ENCODE measurements around the gene MSI2.

Gene MSI2

DNA sequence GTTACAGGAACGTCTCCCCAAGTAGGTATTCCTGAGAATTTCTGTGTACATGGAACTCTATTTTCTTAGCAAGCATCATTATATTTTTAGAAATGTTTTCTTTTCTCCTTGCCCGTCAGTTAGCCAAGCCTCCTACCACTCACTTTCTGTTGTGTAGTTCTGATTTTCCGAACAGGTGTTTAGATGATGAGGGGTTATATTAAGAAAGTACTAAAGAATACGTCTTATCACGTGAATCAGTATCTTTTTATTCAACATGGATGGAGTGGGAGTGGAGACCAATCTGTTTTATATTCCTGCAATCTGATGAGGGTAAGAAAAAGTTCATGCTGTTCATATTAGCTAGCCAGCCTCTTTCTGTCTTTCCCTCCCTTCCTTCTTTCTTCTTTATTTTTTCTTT, 29.4 kb downstream of the MSI2 start:
- Histone ChIP-seq H3K4me2 (ENCODE audit: low read length) (peak overlapping the region; percentile 56), H3K79me2 (ENCODE audit: control insufficient read depth, low read length) (peaks cover 97% of the 10 kb centered on the region), H3K27ac (ENCODE audit: low read depth, low read length) (peak overlapping the region; percentile 6), H3K9me2 (replicated peaks; ENCODE audit: control insufficient read depth, low read length) (no peaks in the 10 kb centered on the region), H3K4me3 (ENCODE audit: low read length) (peak overlapping the region; percentile 46), H3K27me3 (ENCODE audit: control insufficient read depth, low read length) (no peaks in the 10 kb centered on the region), H3K9me3 (ENCODE audit: control insufficient read depth, insufficient read depth, low read length) (no peaks in the 10 kb centered on the region), H3K4me1 (ENCODE audit: control insufficient read depth, low read length) (peaks cover 38% of the 10 kb centered on the region), H3K36me3 (ENCODE audit: control insufficient read depth, low read length) (peaks cover 84% of the 10 kb centered on the region), H3F3A (ENCODE audit: control insufficient read depth, insufficient read depth) (no peaks in the 10 kb centered on the region), H4K20me1 (ENCODE audit: control insufficient read depth, insufficient read depth, low read depth, low read length) (peaks cover 6% of the 10 kb centered on the region; the same call in 1 of the 2 replicates)
- TF ChIP-seq, protein P1, sequence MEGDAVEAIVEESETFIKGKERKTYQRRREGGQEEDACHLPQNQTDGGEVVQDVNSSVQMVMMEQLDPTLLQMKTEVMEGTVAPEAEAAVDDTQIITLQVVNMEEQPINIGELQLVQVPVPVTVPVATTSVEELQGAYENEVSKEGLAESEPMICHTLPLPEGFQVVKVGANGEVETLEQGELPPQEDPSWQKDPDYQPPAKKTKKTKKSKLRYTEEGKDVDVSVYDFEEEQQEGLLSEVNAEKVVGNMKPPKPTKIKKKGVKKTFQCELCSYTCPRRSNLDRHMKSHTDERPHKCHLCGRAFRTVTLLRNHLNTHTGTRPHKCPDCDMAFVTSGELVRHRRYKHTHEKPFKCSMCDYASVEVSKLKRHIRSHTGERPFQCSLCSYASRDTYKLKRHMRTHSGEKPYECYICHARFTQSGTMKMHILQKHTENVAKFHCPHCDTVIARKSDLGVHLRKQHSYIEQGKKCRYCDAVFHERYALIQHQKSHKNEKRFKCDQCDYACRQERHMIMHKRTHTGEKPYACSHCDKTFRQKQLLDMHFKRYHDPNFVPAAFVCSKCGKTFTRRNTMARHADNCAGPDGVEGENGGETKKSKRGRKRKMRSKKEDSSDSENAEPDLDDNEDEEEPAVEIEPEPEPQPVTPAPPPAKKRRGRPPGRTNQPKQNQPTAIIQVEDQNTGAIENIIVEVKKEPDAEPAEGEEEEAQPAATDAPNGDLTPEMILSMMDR (IDR thresholded peaks at IDR 0.05; ENCODE audit: low read depth, low read length, poor library complexity, severe bottlenecking) = no peak
- no peak for TF ChIP-seq EZH2phosphoT487 (IDR thresholded peaks at IDR 0.05; ENCODE audit: borderline replicate concordance, low read length)

GRCh38 chr17:57286399-57287105, 30.2 kb downstream of the MSI2 start:
- TF ChIP-seq EZH2phosphoT487 (IDR thresholded peaks at IDR 0.05; ENCODE audit: borderline replicate concordance, low read length) = no peak
- TF ChIP-seq, protein P1 (IDR thresholded peaks at IDR 0.05; ENCODE audit: low read depth, low read length, poor library complexity, severe bottlenecking) = no peak
- Histone ChIP-seq H3F3A (ENCODE audit: control insufficient read depth, insufficient read depth) (no peaks in the 10 kb centered on the region), H3K27ac (ENCODE audit: low read depth, low read length) (no peak overlapping the region), H3K4me1 (ENCODE audit: control insufficient read depth, low read length) (peaks cover 38% of the 10 kb centered on the region), H3K27me3 (ENCODE audit: control insufficient read depth, low read length) (no peaks in the 10 kb centered on the region), H3K4me2 (ENCODE audit: low read length) (no peak overlapping the region), H4K20me1 (ENCODE audit: control insufficient read depth, insufficient read depth, low read depth, low read length) (peaks cover 6% of the 10 kb centered on the region; the same call in 1 of the 2 replicates), H3K4me3 (ENCODE audit: low read length) (no peak overlapping the region), H3K79me2 (ENCODE audit: control insufficient read depth, low read length) (peaks cover 97% of the 10 kb centered on the region), H3K9me2 (replicated peaks; ENCODE audit: control insufficient read depth, low read length) (no peaks in the 10 kb centered on the region), H3K9me3 (ENCODE audit: control insufficient read depth, insufficient read depth, low read length) (no peaks in the 10 kb centered on the region), H3K36me3 (ENCODE audit: control insufficient read depth, low read length) (peaks cover 85% of the 10 kb centered on the region)

GRCh38 chr17:57288040-57288772, 31.9 kb downstream of the MSI2 start:
- peaks cover 98% of the 10 kb centered on the region for H3K79me2 ChIP-seq (ENCODE audit: control insufficient read depth, low read length)
- H3K9me3 ChIP-seq (ENCODE audit: control insufficient read depth, insufficient read depth, low read length) = no peaks in the 10 kb centered on the region
- peaks cover 33% of the 10 kb centered on the region for H3K4me1 ChIP-seq (ENCODE audit: control insufficient read depth, low read length)
- H3K27ac ChIP-seq (ENCODE audit: low read depth, low read length) = no peak overlapping the region
- H3F3A ChIP-seq (ENCODE audit: control insufficient read depth, insufficient read depth) = no peaks in the 10 kb centered on the region
- no peak overlapping the region for H3K4me3 ChIP-seq (ENCODE audit: low read length)
- no peak overlapping the region for H3K4me2 ChIP-seq (ENCODE audit: low read length)
- H3K27me3 ChIP-seq (ENCODE audit: control insufficient read depth, low read length) = no peaks in the 10 kb centered on the region
- no peak for TF ChIP-seq EZH2phosphoT487 (IDR thresholded peaks at IDR 0.05; ENCODE audit: borderline replicate concordance, low read length)
- peaks cover 6% of the 10 kb centered on the region; the same call in 1 of the 2 replicates for H4K20me1 ChIP-seq (ENCODE audit: control insufficient read depth, insufficient read depth, low read depth, low read length)
- no peaks in the 10 kb centered on the region for H3K9me2 ChIP-seq (replicated peaks; ENCODE audit: control insufficient read depth, low read length)
- peaks cover 88% of the 10 kb centered on the region for H3K36me3 ChIP-seq (ENCODE audit: control insufficient read depth, low read length)

- Histone ChIP-seq H3K9me2 (replicated peaks; ENCODE audit: control insufficient read depth, low read length) (no peaks in the 10 kb centered on the region), H3K36me3 (ENCODE audit: control insufficient read depth, low read length) (peaks cover 85% of the 10 kb centered on the region), H3K27ac (ENCODE audit: low read depth, low read length) (no peak overlapping the region), H3F3A (ENCODE audit: control insufficient read depth, insufficient read depth) (no peaks in the 10 kb centered on the region), H3K4me2 (ENCODE audit: low read length) (no peak overlapping the region), H3K9me3 (ENCODE audit: control insufficient read depth, insufficient read depth, low read length) (no peaks in the 10 kb centered on the region), H3K27me3 (ENCODE audit: control insufficient read depth, low read length) (no peaks in the 10 kb centered on the region), H3K4me1 (ENCODE audit: control insufficient read depth, low read length) (peaks cover 27% of the 10 kb centered on the region), H4K20me1 (ENCODE audit: control insufficient read depth, insufficient read depth, low read depth, low read length) (peaks cover 6% of the 10 kb centered on the region; the same call in 1 of the 2 replicates), H3K79me2 (ENCODE audit: control insufficient read depth, low read length) (peaks cover 94% of the 10 kb centered on the region), H3K4me3 (ENCODE audit: low read length) (no peak overlapping the region)
- TF ChIP-seq EZH2phosphoT487 (IDR thresholded peaks at IDR 0.05; ENCODE audit: borderline replicate concordance, low read length) = no peak
- TF ChIP-seq, protein P1 (IDR thresholded peaks at IDR 0.05; ENCODE audit: low read depth, low read length, poor library complexity, severe bottlenecking) = no peak
Measured at GRCh38 chr17:57288773-57289121, 32.4 kb downstream of the MSI2 start.

All from DOHH2 (cell line).